Naive thymus-derived CD8-positive, alpha-beta T cell (primary cell): ENCODE data around the gene POLR3GL. TPM values are rescaled to one million over a fixed set of nuclear protein-coding genes. Genes with fewer than 3 reads are reported as not detected.

Source experiments
- ATAC-seq, 2 donors: fragments of 150-1000 bp; cut with Tn5 transposase in 1 of 2; sonication (Bioruptor Pico), chemical (Tn5 transposase) in 1 of 2; 1 replicate in 1 of 2; 2 replicates in 1 of 2; pipeline ENCODE4 v1.10.0; 2021; ENCODE audit warnings: mild to moderate bottlenecking in 2 of 2, moderate library complexity in 2 of 2
- POLR2A ChIA-PET: fragments of 350-600 bp; sonication (Branson Sonifier 250); formaldehyde crosslinking; loops from one replicate; lab custom pipeline; 2021; ENCODE audit warnings: antibody characterized with exemption; lab: Charles Lee
- DNase-seq, 10 donors: peaks; one replicate each; pipeline versions ENCODE4 v3.0.0 to v3.0.0-alpha.2; 2020 to 2022
- H3K27ac Mint-ChIP-seq, 10 donors: one replicate each; pipeline ENCODE4 v1.8.0; 2020 to 2022; ENCODE audit warnings: mild to moderate bottlenecking in 10 of 10, mixed read lengths in 10 of 10, moderate library complexity in 4 of 10, inconsistent platforms in 1 of 10
- H3K27me3 Mint-ChIP-seq, 5 donors: one replicate each; pipeline ENCODE4 v1.8.0; 2021 to 2022; ENCODE audit warnings: mixed read lengths in 5 of 5
- H3K36me3 Mint-ChIP-seq, 3 donors: one replicate each; pipeline ENCODE4 v1.8.0; 2020 to 2022; ENCODE audit warnings: mixed read lengths in 3 of 3, mild to moderate bottlenecking in 2 of 3, inconsistent platforms in 1 of 3
- H3K4me1 Mint-ChIP-seq, 4 donors: one replicate each; pipeline ENCODE4 v1.8.0; 2021 to 2022; ENCODE audit warnings: mixed read lengths in 4 of 4
- H3K4me3 Mint-ChIP-seq, 10 donors: one replicate each; pipeline ENCODE4 v1.8.0; 2020 to 2022; ENCODE audit warnings: mild to moderate bottlenecking in 10 of 10, mixed read lengths in 10 of 10, moderate library complexity in 6 of 10, inconsistent platforms in 1 of 10
- H3K9me3 Mint-ChIP-seq, 9 donors: one replicate each; pipeline ENCODE4 v1.8.0; 2020 to 2022; ENCODE audit warnings: mixed read lengths in 9 of 9, mild to moderate bottlenecking in 3 of 9, inconsistent platforms in 1 of 9, moderate library complexity in 1 of 9
- polyA plus RNA-seq, 3 donors: library from polyadenylated mRNA; unstranded; fragments of 300-500 nt; fragmentation: Illumina TruSeq; gene quantifications; one replicate each; pipeline ENCODE4 v1.2.3, GENCODE V29; 2021
- total RNA-seq, 8 experiments: library from RNA in 2 of 8; stranded (reverse) in 2 of 8; gene quantifications; one replicate each; pipeline ENCODE4 v1.2.3 and lab custom pipeline; 2021 to 2026

The POLR3GL gene
- total and polyA plus RNA-seq, 5 experiments from 2014 or later = 32.5 to 101 (median 98.4) TPM

DNA sequence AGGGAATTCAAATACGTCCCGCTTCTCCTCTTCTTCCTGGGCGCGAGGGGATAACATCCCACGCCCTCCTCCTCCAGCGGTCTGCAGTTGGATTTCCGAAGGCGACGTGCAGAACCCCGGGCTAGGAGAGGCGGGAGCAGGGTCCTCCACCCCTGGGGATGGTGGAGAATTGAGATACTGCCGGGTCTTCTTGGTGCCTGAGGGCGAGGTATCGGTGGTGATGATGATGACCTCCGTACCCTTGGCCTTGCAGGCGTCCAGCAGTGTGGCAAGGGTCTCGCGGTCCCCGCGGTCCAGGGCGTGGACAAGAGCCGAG is 3.4 kb upstream of the POLR3GL start:
- no peaks in the 10 kb centered on the region for H3K27me3 Mint-ChIP-seq
- POLR2A ChIA-PET = interaction anchor here (0.9 to 17.9 kb wide), 6 partner anchors 29 to 102 kb away, joined by 3 to 462 read pairs (median 74); partner anchors contain the start of genes PEX11B, PIAS3, RBM8A and TXNIP
- DNase-seq (no peak), ATAC-seq (no peak)
- H3K4me3 Mint-ChIP-seq = peak overlapping the region; percentile 88 to 99 (median 96)
- H3K4me1 Mint-ChIP-seq = peaks cover 47 to 82% (median 72%) of the 10 kb centered on the region in 4 donors
- H3K36me3 Mint-ChIP-seq = no peaks in the 10 kb centered on the region
- peak overlapping the region; percentile 48 to 99 (median 92) for H3K27ac Mint-ChIP-seq
- no peaks in the 10 kb centered on the region for H3K9me3 Mint-ChIP-seq

- POLR2A ChIA-PET = interaction anchor here (0.6 to 17.9 kb wide), 8 partner anchors 12 to 102 kb away, joined by 3 to 462 read pairs (median 22); partner anchors contain the start of genes PEX11B, PIAS3, RBM8A and TXNIP
- H3K27me3 Mint-ChIP-seq = no peaks in the 10 kb centered on the region
- ATAC-seq (no peak), DNase-seq (peak in 8 of 10 donors; percentile 14 to 68 (median 42))
- peak overlapping the region; percentile 56 to 99 (median 93) for H3K27ac Mint-ChIP-seq
- no peaks in the 10 kb centered on the region for H3K9me3 Mint-ChIP-seq
- peak overlapping the region; percentile 88 to 99 (median 96) for H3K4me3 Mint-ChIP-seq
- H3K4me1 Mint-ChIP-seq = peaks cover 47 to 77% (median 70%) of the 10 kb centered on the region in 4 donors
- no peaks in the 10 kb centered on the region for H3K36me3 Mint-ChIP-seq
These were observed 2.9 kb upstream of the POLR3GL start for GRCh38 chr1:145961425-145962156.

GRCh38 chr1:145962157-145963102 is 2.1 kb upstream of the POLR3GL start:
- POLR2A ChIA-PET = interaction anchor here (0.6 to 17.9 kb wide), 11 partner anchors 11 to 103 kb away, joined by 3 to 462 read pairs (median 6); partner anchors contain the start of genes PEX11B, PIAS3, RBM8A and TXNIP
- Mint-ChIP-seq H3K4me1 (peaks cover 43 to 75% (median 69%) of the 10 kb centered on the region in 4 donors), H3K27ac (peak overlapping the region; percentile 56 to 99 (median 98)), H3K4me3 (peak overlapping the region; percentile 88 to 99 (median 96)), H3K9me3 (peaks cover 0 to 2% (median 0%) of the 10 kb centered on the region in 9 donors), H3K27me3 (no peaks in the 10 kb centered on the region), H3K36me3 (peaks cover under 1 to 7% (median 4%) of the 10 kb centered on the region in 3 donors)
- DNase-seq (peak in 7 of 10 donors; percentile 24 to 72 (median 36)), ATAC-seq (no peak)

DNA sequence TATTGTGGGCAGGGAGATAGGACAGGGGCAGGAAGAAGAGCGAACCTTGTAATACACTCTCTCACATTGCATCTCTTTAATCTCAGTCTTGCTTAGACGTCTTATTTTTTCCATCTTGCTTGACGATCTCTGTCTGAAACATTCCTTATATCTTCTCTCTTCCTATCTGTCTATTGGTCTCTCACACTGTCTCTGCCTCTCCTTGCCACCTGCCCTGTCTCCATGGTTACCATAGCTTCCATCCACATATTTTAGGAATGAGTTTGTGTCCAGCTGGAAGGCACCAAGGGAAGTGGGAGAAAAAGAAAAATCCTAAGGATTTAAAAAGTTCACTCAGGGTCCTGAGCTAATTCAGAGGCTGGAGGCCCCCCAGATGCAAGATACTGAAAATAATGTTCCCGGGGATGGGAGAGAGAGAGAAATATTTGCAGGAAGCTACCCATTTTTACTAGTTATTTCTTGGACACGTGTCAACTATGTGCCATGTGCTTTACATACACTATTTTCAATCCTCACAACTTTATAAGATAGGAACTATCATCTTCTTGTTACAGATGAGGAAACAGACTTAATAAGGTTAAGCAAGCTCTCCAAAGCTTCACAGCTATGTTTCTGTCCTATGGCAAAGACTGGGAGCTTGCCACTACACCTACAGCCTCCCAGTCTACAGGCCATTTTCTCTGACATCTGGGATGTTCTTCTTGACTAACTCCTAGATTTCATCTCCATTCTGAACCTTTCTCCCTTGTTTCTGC is 1.0 kb upstream of the POLR3GL start:
- no peaks in the 10 kb centered on the region for H3K27me3 Mint-ChIP-seq
- ATAC-seq (no peak), DNase-seq (no peak)
- POLR2A ChIA-PET = interaction anchor here (0.7 to 17.9 kb wide), 19 partner anchors 10 to 139 kb away, joined by 3 to 462 read pairs (median 7); partner anchors contain the start of genes PEX11B, PIAS3, POLR3C and RBM8A
- peak overlapping the region; percentile 88 to 99 (median 92) for H3K4me3 Mint-ChIP-seq
- peaks cover 4 to 13% (median 7%) of the 10 kb centered on the region in 3 donors for H3K36me3 Mint-ChIP-seq
- H3K9me3 Mint-ChIP-seq = peaks cover 0 to 5% (median 0%) of the 10 kb centered on the region in 9 donors
- peaks cover 42 to 76% (median 72%) of the 10 kb centered on the region in 4 donors for H3K4me1 Mint-ChIP-seq
- H3K27ac Mint-ChIP-seq = peak overlapping the region; percentile 86 to 99 (median 98)

- Mint-ChIP-seq H3K27ac (peak overlapping the region; percentile 86 to 99 (median 98)), H3K36me3 (peaks cover 4 to 13% (median 12%) of the 10 kb centered on the region in 3 donors), H3K4me1 (peaks cover 36 to 66% (median 57%) of the 10 kb centered on the region in 4 donors), H3K27me3 (no peaks in the 10 kb centered on the region), H3K4me3 (peak overlapping the region; percentile 88 to 99 (median 92)), H3K9me3 (peaks cover 0 to 5% (median 0%) of the 10 kb centered on the region in 9 donors)
- ATAC-seq = no peak
- POLR2A ChIA-PET = interaction anchor here (0.7 to 17.9 kb wide), 11 partner anchors 8 to 141 kb away, joined by 3 to 462 read pairs (median 13); partner anchors contain the start of genes PEX11B, PIAS3, POLR3C and RBM8A
- DNase-seq = no peak
These were observed 742 bp downstream of the POLR3GL start for GRCh38 chr1:145965119-145965744.

- POLR2A ChIA-PET = interaction anchor here (0.6 to 17.9 kb wide), 4 partner anchors 10 to 44 kb away, joined by 3 to 462 read pairs (median 150); partner anchors contain the start of genes LIX1L, RBM8A and TXNIP
- ATAC-seq (no peak), DNase-seq (no peak)
- peaks cover 4 to 15% (median 13%) of the 10 kb centered on the region in 3 donors for H3K36me3 Mint-ChIP-seq
- no peaks in the 10 kb centered on the region for H3K27me3 Mint-ChIP-seq
- peak overlapping the region in 5 of 10 donors; percentile 11 to 58 (median 33) for H3K4me3 Mint-ChIP-seq
- peaks cover 24 to 55% (median 53%) of the 10 kb centered on the region in 4 donors for H3K4me1 Mint-ChIP-seq
- peak overlapping the region in 2 of 10 donors; percentile 22 to 61 for H3K27ac Mint-ChIP-seq
- H3K9me3 Mint-ChIP-seq = peaks cover 0 to 5% (median 0%) of the 10 kb centered on the region in 9 donors
These were observed 2.8 kb downstream of the POLR3GL start for GRCh38 chr1:145967288-145967687.

- Mint-ChIP-seq H3K4me1 (peaks cover 19 to 40% (median 31%) of the 10 kb centered on the region in 4 donors), H3K9me3 (peaks cover 0 to 2% (median 0%) of the 10 kb centered on the region in 9 donors), H3K4me3 (no peak overlapping the region), H3K27ac (peak overlapping the region in 4 of 10 donors; percentile 22 to 56 (median 56)), H3K36me3 (peaks cover 2 to 27% (median 7%) of the 10 kb centered on the region in 3 donors), H3K27me3 (no peaks in the 10 kb centered on the region)
- ATAC-seq (no peak), DNase-seq (no peak)
- POLR2A ChIA-PET = interaction anchor here (1.2 to 1.5 kb wide), 2 partner anchors 10 to 45 kb away, joined by 5 to 6 read pairs; partner anchors contain the start of gene RBM8A
These were observed 8.1 kb downstream of the POLR3GL start for GRCh38 chr1:145972580-145972979.

DNA sequence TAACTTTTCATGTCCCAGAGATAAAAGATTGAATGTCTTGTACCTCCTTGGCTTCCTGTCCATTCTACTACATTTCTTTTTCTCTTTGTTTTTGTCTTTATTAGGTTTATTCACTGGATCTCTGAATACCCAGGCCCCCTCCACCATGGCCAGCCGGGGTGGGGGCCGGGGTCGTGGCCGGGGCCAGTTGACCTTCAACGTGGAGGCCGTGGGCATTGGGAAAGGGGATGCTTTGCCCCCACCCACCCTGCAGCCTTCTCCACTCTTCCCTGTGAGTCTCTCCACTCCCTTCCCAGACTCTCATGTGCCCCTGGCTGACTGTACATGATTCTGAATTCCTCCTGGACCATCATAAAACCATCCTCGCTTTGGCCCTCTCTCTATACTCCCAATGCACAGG is 10.2 kb downstream of the POLR3GL start:
- ATAC-seq = no peak
- Mint-ChIP-seq H3K36me3 (peaks cover 0 to 23% (median 2%) of the 10 kb centered on the region in 3 donors), H3K4me1 (peaks cover 11 to 37% (median 26%) of the 10 kb centered on the region in 4 donors), H3K27me3 (no peaks in the 10 kb centered on the region), H3K9me3 (no peaks in the 10 kb centered on the region), H3K27ac (peak overlapping the region in 7 of 10 donors; percentile 3 to 87 (median 54)), H3K4me3 (no peak overlapping the region)
- no peak for DNase-seq
- POLR2A ChIA-PET = interaction anchor here (25.2 to 30.6 kb wide), 2 partner anchors 13 to 26 kb away, joined by 462 to 1573 read pairs; partner anchors contain the start of genes ANKRD34A, LIX1L, POLR3GL and TXNIP

- H3K27ac Mint-ChIP-seq = peak overlapping the region in 8 of 10 donors; percentile 20 to 85 (median 64)
- DNase-seq (no peak), ATAC-seq (no peak)
- peaks cover 11 to 35% (median 24%) of the 10 kb centered on the region in 4 donors for H3K4me1 Mint-ChIP-seq
- no peaks in the 10 kb centered on the region for H3K9me3 Mint-ChIP-seq
- H3K27me3 Mint-ChIP-seq = no peaks in the 10 kb centered on the region
- H3K36me3 Mint-ChIP-seq = peaks cover 0 to 21% (median 2%) of the 10 kb centered on the region in 3 donors
- H3K4me3 Mint-ChIP-seq = no peak overlapping the region
- POLR2A ChIA-PET = interaction anchor here (25.2 to 30.6 kb wide), 2 partner anchors 14 to 25 kb away, joined by 462 to 1573 read pairs; partner anchors contain the start of genes ANKRD34A, LIX1L, POLR3GL and TXNIP
These were observed 10.7 kb downstream of the POLR3GL start for GRCh38 chr1:145975216-145975615.

GRCh38 chr1:145977016-145977415 is 12.5 kb downstream of the POLR3GL start:
- ATAC-seq = no peak
- POLR2A ChIA-PET = interaction anchor here (0.6 to 30.6 kb wide), 10 partner anchors 9 to 118 kb away, joined by 3 to 1573 read pairs (median 5); partner anchors contain the start of genes ANKRD34A, LIX1L, PIAS3 and POLR3GL

More at GRCh38 chr1:145977016-145977415, 12.5 kb downstream of the POLR3GL start:
- Mint-ChIP-seq H3K4me3 (peak overlapping the region in 1 of 10 donors; percentile 11), H3K4me1 (peaks cover 8 to 37% (median 28%) of the 10 kb centered on the region in 4 donors), H3K27me3 (no peaks in the 10 kb centered on the region), H3K36me3 (peaks cover 0 to 18% (median 2%) of the 10 kb centered on the region in 3 donors), H3K9me3 (no peaks in the 10 kb centered on the region), H3K27ac (no peak overlapping the region)
- DNase-seq = no peak
